GM12878 (cell line): ENCODE results near the gene UTP4. TPM values are rescaled to one million over a fixed set of nuclear protein-coding genes. Genes with fewer than 3 reads are reported as not detected.
"Not testable (repeated sequence)": the region's sequence is repeated elsewhere in the genome, so short reads cannot be mapped to it uniquely, and the experiment has no call there.

Source experiments
- ATAC-seq: fragments of 200-7000 bp; cut with Tn5 transposase; 3 replicates; pipeline ENCODE4 v1.9.1; 2020; ENCODE audit warnings: mild to moderate bottlenecking, moderate library complexity
- BruUV-seq: library from RNA; stranded (reverse); fragments of 400-500 nt; replicated peaks from 2 replicates; lab custom pipeline; 2021; lab: Mats Ljungman, UMichigan
- CTCF ChIA-PET: fragments of 300-600 bp; sonication (Branson Sonifier 250); formaldehyde crosslinking; extraction: SDS; loops from one replicate; lab custom pipeline; 2021; ENCODE audit warnings: inconsistent platforms; lab: Yijun Ruan, JAX
- POLR2A ChIA-PET: fragments of 350-600 bp; formaldehyde crosslinking; extraction: SDS; loops from one replicate; lab custom pipeline; 2021; ENCODE audit warnings: inconsistent platforms; lab: Charles Lee
- RAD21 ChIA-PET: fragments of 300-600 bp; sonication (Branson Sonifier 250); formaldehyde crosslinking; loops from one replicate; lab custom pipeline; 2023; ENCODE audit warnings: antibody characterized with exemption; ENCODE audit not compliant: unreplicated experiment; lab: Charles Lee
- SMC1A ChIA-PET: fragments of 300-600 bp; sonication (Branson Sonifier 250); formaldehyde crosslinking; loops from one replicate; lab custom pipeline; 2023; ENCODE audit not compliant: unreplicated experiment, uncharacterized antibody; lab: Charles Lee
- DNase-seq: peaks from one replicate; pipeline ENCODE4 v3.0.0-alpha.2; 2011; ENCODE audit warnings: low read depth, low spot score
- FAIRE-seq: peaks from 3 replicates; lab custom pipeline; 2011; peaks lifted over from hg19 to GRCh38; lab: Jason Lieb, UNC
- H2AFZ ChIP-seq: 2 replicates; pipeline ENCODE4 v1.6.0; 2011; ENCODE audit warnings: low read depth, low read length, control low read depth; ENCODE audit not compliant: control insufficient read depth
- H3K27ac ChIP-seq: 2 replicates; pipeline ENCODE4 v1.5.1; 2011; ENCODE audit warnings: control low read depth; ENCODE audit not compliant: control insufficient read depth, insufficient read depth
- H3K27me3 ChIP-seq, 2 experiments: replicated peaks in 1 of 2; 2 replicates each; pipeline versions ENCODE4 v1.6.0 to v1.6.1; 2011; ENCODE audit warnings: low read length in 1 of 2; ENCODE audit not compliant: control insufficient read depth in 2 of 2, insufficient read depth in 2 of 2
- H3K36me3 ChIP-seq, 2 experiments: 2 replicates each; pipeline ENCODE4 v1.5.1; 2011; ENCODE audit warnings: low read length in 1 of 2; ENCODE audit not compliant: control insufficient read depth in 2 of 2, insufficient read depth in 2 of 2
- H3K4me1 ChIP-seq: 2 replicates; pipeline ENCODE4 v1.6.1; 2011; ENCODE audit warnings: mild to moderate bottlenecking, low read length, moderate library complexity, mixed read lengths; ENCODE audit not compliant: control insufficient read depth, insufficient read depth
- H3K4me2 ChIP-seq: 2 replicates; pipeline ENCODE4 v1.6.0; 2011; ENCODE audit warnings: control low read depth; ENCODE audit not compliant: control insufficient read depth, insufficient read depth
- H3K4me3 ChIP-seq: fragments of 200-600 bp; sonication (generic); 2 replicates; pipeline ENCODE4 v1.5.1; 2016
- H3K79me2 ChIP-seq: 2 replicates; pipeline ENCODE4 v1.6.0; 2011; ENCODE audit warnings: low read length; ENCODE audit not compliant: control insufficient read depth, insufficient read depth
- H3K9ac ChIP-seq: 2 replicates; pipeline ENCODE4 v1.8.0; 2011; ENCODE audit warnings: low read length, control low read depth, mixed read lengths; ENCODE audit not compliant: control insufficient read depth, insufficient read depth
- H3K9me3 ChIP-seq: replicated peaks from 3 replicates; pipeline ENCODE4 v1.5.1; 2011; ENCODE audit warnings: mild to moderate bottlenecking, low read length; ENCODE audit not compliant: control insufficient read depth, insufficient read depth
- H4K20me1 ChIP-seq: 2 replicates; pipeline ENCODE4 v1.6.0; 2011; ENCODE audit not compliant: control insufficient read depth, insufficient read depth
- IKZF2 ChIP-seq, 2 experiments: fragments of 450-650 bp; IDR thresholded peaks; 2 replicates each; pipeline ENCODE4 v1.6.1; 2017; ENCODE audit warnings: mild to moderate bottlenecking in 2 of 2, moderate library complexity in 2 of 2
- SMAD1 ChIP-seq: fragments of 450-650 bp; IDR thresholded peaks from 2 replicates; pipeline ENCODE4 v1.6.1; 2018; ENCODE audit warnings: mild to moderate bottlenecking, low read depth; ENCODE audit not compliant: partially characterized antibody
- WGBS: methylation state at CpG from one replicate; pipeline ENCODE4 v1.1.6; 2016; ENCODE audit warnings: low lambda C conversion rate; ENCODE audit not compliant: insufficient replicate concordance, insufficient coverage; ENCODE audit errors: missing lambda C conversion rate; 5-methylcytosine and 5-hydroxymethylcytosine counted together
- in situ Hi-C: fragments of 300-500 bp; cut with MboI; formaldehyde crosslinking; loops from 9 replicates; pipeline ENCODE4 v1.14.3; 2018; ENCODE audit warnings: mixed read lengths
- intact Hi-C: fragments of 100-400 bp; cut with micrococcal nuclease; formaldehyde crosslinking; loops from one replicate; pipeline ENCODE4 v1.14.2; 2022; ENCODE audit not compliant: unreplicated experiment
- polyA plus RNA-seq, 11 experiments: library from polyadenylated mRNA; depleted of rRNA in 4 of 11; unstranded in 6 of 11; stranded (reverse) in 5 of 11; fragments of >200 nt; fragmentation: Nextera tagmentation in 4 of 11; fragmentation: Illumina TruSeq in 1 of 11; extraction: Ambion mirVana in 4 of 11; extraction: Trizol in 1 of 11; gene quantifications; 1 replicate in 1 of 11; 2 replicates in 10 of 11; pipeline versions ENCODE4 v1.2.1 to v1.2.3, GENCODE V29; 2011 to 2016; ENCODE audit warnings: inconsistent platforms in 2 of 11, missing spikeins in 2 of 11, low read depth in 1 of 11
- total RNA-seq, 4 experiments: library from RNA; depleted of rRNA in 3 of 4; stranded (reverse); fragments of >200 nt in 3 of 4; fragmentation: Illumina TruSeq in 1 of 4; extraction: Trizol in 1 of 4; gene quantifications; 2 replicates each; pipeline versions ENCODE4 v1.2.1 to v1.2.3, GENCODE V29; 2013 to 2021
- TF ChIP-seq, protein P1 (sequence below): fragments of 450-650 bp; IDR thresholded peaks from 2 replicates; pipeline ENCODE4 v1.6.1; 2016; ENCODE audit warnings: mild to moderate bottlenecking

Gene UTP4
- total and polyA plus RNA-seq, 10 of the 15 experiments (the other 5 are each of a cell fraction or from before 2014, with no cell fraction given): 32.5 to 131 (median 84.0) TPM

DNA sequence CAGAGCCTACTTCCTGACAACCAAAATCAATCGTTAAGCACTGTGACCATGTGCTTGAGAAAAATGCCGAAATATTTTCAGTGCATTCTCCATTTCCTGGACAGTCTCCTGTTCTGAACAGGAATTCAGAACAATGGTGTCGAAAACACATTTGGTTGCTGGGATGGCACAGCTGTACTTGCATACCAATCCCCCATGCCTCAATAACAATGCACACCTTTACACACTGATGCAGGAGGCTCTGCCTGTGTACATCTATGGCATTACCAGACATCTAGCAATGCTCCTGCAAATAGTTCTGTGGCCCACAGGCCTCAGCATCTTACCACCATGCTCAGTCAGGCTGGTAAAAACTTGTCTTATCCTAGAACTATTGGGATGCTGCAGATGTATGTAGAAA, 6.2 kb upstream of the UTP4 start (continued):
- TF ChIP-seq, protein P1, sequence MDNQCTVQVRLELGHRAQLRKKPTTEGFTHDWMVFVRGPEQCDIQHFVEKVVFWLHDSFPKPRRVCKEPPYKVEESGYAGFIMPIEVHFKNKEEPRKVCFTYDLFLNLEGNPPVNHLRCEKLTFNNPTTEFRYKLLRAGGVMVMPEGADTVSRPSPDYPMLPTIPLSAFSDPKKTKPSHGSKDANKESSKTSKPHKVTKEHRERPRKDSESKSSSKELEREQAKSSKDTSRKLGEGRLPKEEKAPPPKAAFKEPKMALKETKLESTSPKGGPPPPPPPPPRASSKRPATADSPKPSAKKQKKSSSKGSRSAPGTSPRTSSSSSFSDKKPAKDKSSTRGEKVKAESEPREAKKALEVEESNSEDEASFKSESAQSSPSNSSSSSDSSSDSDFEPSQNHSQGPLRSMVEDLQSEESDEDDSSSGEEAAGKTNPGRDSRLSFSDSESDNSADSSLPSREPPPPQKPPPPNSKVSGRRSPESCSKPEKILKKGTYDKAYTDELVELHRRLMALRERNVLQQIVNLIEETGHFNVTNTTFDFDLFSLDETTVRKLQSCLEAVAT: no peak
- TF ChIP-seq IKZF2 (IDR thresholded peaks at IDR 0.05) (no peak), SMAD1 (no peak)

DNA sequence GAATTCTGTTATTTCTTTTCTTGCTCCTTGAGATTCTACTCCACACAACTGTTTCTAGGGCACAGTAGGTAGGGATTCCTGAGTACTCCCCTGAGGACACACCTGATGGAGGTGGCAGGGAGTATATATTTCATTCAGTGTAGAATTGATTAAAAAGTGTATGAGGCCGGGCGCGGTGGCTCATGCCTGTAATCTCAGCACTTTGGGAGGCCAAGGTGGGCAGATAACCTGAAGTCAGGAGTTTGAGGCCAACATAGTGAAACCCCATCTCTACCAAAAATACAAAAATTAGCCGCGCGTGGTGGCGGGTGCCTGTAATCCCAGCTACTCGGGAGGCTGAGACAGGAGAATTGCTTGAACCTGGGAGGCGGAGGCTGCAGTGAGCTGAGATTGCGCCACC, 5.6 kb upstream of the UTP4 start:
- POLR2A ChIA-PET: not testable (repeated sequence)

More for the DNA sequence above, 5.6 kb upstream of the UTP4 start:
- H3K9ac ChIP-seq, RAD21 ChIA-PET, SMC1A ChIA-PET, H3K9me3 ChIP-seq, intact Hi-C loops, DNase-seq, ATAC-seq, BruUV-seq, H3K36me3 ChIP-seq, FAIRE-seq, H3K4me1 ChIP-seq, H4K20me1 ChIP-seq, H3K27ac ChIP-seq, H3K4me3 ChIP-seq, in situ Hi-C loops, H3K27me3 ChIP-seq, H3K4me2 ChIP-seq, H2AFZ ChIP-seq, CTCF ChIA-PET: not testable (repeated sequence)
- WGBS: 88% methylated on average over 9 of the region's 10 CpGs
- H3K79me2 ChIP-seq: peaks cover 40% of the 10 kb centered on the region
